Keratinocyte (primary cell): Measurements from ENCODE around the gene PPP1R26.

Source experiments
- CTCF ChIP-seq, 3 experiments: IDR thresholded peaks in 1 of 3; conservative IDR thresholded peaks in 1 of 3; optimal IDR thresholded peaks in 1 of 3; 2 replicates in 2 of 3; 3 replicates in 1 of 3; pipeline versions ENCODE3 to v1.5.1; 2011; ENCODE audit warnings: low read length in 3 of 3, mild to moderate bottlenecking in 3 of 3, moderate library complexity in 2 of 3, control low read depth in 1 of 3, inconsistent platforms in 1 of 3; ENCODE audit not compliant: insufficient read depth in 2 of 3; ENCODE audit errors: extremely low read depth in 1 of 3
- EZH2 ChIP-seq: IDR thresholded peaks from one replicate; pipeline ENCODE4 v1.6.1; 2012; ENCODE audit warnings: inconsistent platforms, mild to moderate bottlenecking, low read length, moderate library complexity

- TF ChIP-seq CTCF (optimal IDR thresholded peaks at IDR 0.05 in 1 of 3, IDR thresholded peaks at IDR 0.05 in 1 of 3, conservative IDR thresholded peaks at IDR 0.05 in 1 of 3; ENCODE audit: extremely low read depth in 1 of 3, insufficient read depth in 2 of 3, low read length in 3 of 3) (no peak), EZH2 (no peak)
Observed at GRCh38 chr9:135517407-135517822, 37.8 kb downstream of the PPP1R26 start.
